HG02870 (cell line): ENCODE measurements around the gene NFASC.

Source experiments
- ATAC-seq: cut with Tn5 transposase; IDR thresholded peaks from one replicate; pipeline ENCODE4 v1.9.1; 2021; ENCODE audit warnings: mild to moderate bottlenecking, moderate library complexity; ENCODE audit not compliant: unreplicated experiment

The NFASC gene

DNA sequence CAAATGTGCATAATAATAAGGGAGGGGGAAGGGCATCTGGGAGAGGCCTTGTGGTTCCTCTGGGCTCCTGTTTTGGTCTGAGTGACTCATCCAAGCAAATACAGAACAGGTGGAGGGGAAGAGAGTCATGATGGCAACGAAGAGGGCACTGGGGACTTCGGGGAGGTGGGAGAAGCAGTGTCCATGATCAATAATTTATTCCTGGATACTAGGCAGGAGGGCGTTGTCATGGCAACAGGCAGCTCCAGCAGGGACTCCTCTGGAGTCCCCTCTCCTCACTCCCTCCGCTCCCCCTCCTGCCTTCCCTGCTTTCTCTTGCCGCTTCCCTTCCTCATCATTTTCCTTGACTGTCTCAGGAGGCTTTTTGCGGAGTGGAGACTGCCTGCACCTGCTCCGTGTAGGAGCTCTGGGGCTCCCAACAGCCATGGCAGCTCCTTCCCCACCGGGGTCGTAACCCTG, 12.3 kb upstream of the NFASC start:
- no peak for ATAC-seq

DNA sequence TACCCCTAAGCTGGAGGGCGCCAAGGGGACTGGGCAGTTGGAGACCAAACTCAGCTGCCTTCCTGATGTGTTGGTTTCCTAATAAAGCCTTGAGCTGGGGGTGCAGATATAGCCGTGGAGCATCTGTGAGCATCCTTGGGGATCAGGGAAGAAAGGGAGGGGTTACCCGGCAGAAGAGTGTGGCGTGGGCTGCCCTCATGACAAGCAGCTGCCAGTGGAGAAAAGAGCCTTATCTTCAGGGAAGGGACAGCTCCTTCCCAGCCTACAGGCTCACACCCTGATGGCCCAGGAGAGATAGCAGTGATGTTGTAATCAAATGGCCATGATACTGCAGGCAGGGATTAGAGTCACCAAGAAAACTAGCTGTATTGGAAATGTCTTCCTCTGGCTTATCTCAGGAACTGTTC, 10.8 kb upstream of the NFASC start:
- no peak for ATAC-seq

DNA sequence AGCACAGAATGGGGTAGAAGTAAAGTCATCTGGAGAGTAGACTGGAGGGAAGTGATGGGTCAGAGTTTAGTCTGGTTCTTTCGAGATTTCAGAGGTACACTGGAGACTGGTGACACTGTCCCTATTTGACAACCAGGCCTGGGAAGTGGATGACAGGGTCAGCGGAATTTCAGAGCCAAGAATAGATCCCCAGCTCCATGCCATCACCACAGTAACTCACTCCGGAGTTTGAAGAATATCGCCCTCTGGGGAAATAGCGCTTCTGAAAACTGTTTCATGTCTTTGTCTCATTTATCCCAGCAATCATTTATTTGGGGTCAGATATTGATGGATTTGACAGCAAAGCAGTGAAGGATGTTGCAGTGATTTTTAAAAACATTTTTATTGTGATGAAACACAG, 7.6 kb upstream of the NFASC start:
- ATAC-seq = no peak

DNA sequence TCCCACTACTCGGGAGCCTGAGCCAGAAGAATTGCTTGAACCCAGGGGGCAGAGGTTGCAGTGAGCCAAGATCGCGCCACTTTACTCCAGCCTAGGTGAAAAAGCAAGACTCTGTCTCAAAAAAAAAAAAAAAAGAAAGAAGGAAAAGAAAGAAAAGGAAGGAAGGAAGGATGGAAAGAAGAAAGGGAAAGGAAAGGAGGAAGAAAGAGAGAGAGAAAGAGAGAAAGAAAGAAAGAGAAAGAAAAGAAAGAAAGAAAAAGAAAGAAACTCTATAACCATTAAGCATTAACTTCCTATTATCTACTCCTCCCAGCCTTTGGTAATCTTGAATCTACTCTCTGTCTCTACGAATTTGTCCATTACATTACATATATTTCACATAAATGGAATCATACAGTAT, 6.9 kb upstream of the NFASC start:
- ATAC-seq = no peak

DNA sequence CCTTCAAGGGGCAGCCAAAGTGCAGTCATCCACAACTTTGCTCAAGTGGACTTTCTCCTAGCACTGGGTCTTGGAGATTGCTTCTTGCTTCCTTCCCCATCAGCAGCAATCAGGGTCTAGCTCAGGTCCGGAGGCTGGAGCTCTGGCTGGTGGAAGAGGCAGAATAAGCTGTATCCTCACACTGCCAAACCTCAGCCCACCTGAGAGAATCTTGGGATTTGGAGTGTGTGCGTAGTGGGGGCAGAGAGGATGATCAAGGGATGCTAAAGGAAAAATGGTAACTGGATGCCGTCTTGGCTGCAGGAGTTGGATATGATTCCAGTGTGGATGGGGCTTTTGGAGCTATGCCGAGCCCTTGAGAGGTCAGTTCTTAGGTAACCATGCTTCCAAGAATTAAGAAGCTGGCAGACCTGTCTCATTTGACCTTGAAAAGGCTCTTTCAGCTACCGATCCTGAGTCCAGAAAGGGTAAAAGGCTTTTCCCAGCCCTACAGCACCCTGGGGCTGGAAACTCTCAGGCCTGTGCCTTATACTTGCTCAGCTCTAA, 4.5 kb upstream of the NFASC start:
- no peak for ATAC-seq

DNA sequence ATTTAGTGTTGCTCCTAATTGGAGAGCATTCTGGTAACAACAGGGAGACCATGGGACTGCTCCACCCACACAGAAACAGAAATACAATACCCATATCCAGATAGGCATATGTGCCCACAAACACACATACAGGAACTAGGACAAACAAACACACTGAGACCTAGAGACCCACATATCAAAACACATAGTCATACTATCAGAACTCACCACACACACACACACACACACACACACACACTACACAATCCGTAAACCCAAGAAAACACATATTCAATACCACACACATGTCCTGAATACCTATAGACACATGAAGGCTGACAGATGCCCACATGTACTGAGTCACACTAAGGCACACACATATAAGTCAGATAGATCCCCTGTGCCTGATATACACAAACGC, 3.5 kb upstream of the NFASC start:
- no peak for ATAC-seq

DNA sequence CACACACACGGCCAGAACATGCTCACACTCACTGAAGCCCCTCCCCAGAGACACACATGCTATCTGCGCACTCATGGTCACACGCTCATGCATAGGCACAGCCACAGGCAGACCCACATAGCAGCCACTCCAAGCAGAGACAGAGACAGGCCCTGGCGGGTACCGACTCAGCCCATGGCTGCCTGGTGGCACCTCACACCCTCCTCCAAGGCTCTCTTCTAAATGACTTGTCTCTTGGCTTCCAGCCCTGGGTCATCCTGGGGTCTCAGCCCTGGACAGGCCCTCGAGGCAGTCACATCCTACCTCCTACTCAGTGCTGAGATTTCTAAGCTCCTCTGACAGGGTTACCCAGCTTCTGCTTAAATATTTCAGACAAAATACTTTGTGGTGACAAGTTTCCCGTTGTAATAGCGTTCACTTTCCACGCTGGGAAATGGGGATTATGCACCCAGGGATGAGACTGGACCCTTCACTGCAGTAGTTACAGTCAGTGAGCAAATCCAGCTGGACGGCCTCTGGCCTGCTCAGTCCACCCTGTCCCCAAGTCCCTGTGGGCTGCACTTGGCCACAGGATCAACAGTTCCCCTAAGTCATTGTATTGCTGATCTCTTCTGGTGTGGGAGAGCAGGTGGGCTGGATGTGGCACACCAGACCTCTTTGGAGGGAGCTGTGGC, 2.9 kb upstream of the NFASC start:
- ATAC-seq = no peak

DNA sequence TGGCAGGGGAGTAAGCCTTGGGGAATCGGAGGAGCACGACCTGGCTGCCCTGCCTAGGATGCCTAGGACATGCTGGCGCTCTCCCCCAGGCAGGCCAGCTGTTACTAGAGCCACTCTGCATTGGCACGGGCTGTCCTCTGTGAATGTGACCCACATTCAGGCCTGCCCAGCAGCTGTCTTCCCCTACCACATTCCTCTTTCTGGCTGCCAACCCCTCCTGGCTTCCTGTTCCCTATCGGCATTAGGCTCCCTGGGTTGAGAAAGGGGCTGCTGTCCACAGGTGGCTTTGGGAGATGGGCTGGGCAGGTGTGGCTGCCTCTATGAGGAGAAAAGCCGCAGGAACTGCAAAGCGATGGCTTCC, 2.3 kb upstream of the NFASC start:
- no peak for ATAC-seq

DNA sequence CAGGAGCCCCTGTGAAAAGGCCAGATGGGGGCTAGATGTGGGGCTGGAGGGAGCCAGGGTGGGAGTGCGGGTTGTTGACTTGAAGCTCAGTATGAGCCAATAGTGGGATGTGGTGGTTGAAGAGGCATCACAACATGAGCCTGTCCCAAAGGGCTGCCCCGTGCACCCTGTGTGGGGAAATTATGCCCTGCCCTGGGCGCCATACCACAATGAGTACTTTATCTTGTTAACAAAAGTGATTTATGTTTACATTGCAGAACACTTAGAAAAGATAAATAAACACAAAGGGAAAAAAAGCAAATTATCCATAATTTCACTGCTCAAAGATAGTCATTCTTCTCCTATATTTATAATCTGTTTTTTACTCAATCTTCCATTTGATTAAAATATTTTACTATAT, 1.6 kb upstream of the NFASC start:
- ATAC-seq = no peak

DNA sequence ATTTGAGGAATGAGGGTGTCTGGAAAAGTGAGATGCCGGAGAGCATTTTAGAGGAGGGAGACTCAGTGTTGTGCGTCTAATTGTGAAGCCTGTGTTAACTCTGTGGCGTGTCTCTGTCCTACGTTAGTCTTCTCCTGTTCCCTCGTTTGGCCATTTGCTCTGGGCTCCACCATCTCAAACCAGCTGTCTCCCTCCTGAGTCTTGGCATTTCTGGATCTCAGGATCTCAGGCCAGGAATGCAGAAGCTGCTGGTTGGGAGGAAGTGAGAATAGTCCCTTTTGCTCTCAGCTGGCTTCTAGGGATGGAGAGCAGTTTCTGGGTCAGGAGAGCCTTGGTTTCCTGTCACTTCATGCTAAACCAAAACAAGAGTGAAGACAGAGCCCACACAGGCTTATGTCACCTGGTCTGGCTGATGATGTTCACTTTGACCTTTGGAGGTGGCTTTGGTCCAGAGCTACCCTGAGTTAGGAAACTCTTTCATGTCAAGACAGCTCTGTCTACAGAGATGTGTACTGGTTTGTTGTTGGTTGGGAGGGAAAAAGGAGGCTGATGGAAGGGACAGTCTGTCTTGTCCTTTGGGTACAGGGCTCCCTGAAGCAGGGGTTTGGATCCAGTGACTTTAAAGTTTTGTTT, 859 bp downstream of the NFASC start:
- no peak for ATAC-seq

DNA sequence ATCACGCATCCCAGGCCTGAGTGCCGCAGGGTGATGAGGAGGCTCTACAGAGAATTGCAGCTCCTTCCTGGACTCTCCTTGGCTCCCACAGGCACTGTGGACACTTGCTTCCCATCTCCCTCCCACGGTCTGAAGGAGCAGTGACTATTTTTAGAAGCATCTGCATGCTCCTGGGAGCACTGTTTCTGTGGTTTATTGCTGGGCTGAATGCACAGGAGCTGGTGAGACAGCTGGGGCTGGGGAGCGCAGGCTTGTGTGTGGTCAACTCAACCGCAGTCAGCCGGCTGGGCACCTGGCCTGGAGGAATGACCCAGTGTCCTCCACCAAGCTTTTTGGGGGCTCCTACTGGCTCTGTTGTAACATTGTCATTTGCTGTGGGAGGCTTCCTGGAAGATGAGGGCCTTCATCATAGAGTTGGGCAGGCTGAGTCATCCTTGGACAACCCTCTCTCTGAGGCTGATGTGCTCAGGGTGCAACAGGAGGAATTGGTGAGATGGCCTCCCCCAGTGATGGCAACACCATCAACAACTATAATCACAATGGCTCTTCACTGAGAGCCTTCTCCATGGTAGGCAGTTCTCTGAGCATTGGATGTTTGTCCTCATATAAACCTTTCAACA, 1.7 kb downstream of the NFASC start:
- no peak for ATAC-seq

DNA sequence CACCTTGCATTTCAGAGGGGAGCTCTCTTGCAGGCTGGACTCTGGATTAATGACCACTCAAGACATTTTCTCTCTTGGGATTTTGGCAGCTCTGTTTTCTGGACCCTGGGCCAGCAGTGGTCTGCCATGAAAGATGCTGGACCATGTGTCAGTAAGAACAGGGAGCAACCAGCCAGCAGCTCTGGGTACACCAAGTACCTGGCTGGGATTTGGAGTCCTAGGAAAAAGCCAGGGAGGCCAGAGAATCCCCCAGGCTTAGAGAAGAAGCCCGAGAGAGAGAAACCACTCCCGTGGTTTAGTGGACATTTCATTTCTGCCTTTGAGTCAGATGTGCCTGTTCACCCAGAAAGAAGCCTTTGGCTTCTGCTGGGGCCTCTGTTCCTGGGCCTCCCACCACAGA, 2.5 kb downstream of the NFASC start:
- no peak for ATAC-seq

DNA sequence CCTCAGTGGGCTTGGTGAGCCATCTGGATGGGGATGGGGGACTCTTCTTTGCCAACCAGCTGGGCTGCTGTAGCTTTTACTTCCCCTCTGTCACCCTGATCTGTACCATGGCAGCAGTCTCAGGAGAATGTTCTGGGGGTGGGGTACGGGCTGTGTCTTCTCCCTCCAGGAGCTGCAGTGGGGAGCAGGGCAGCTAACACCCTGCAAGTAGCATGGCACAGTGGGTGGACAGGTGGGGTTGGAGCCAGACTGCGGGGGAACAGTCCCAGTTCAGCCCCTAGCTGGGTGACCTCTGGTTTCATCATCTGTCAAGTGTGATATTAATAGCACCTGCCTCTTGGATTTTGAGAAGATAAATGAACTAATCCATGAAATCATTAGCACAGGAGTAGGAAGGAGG, 3.1 kb downstream of the NFASC start:
- ATAC-seq = no peak

DNA sequence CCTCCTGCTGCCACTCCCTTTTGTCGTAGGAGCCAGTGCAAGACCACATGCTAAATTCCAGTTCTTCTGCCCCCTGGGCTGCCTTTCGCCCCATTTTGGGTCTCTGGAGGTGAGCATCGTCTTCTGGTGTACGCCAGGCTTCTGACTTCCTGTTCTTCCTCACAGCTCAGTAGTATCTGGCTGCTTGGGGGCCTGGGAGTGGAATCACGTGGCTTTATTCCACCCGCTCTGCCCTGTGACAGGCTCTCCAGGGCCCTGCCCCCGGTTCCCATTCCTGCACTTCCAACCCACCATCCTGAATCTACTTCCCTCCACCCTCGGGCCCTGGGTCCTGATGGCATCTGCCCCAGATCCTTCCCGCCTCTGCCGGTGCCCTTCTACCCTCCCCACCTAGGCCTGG, 3.6 kb downstream of the NFASC start:
- no peak for ATAC-seq

DNA sequence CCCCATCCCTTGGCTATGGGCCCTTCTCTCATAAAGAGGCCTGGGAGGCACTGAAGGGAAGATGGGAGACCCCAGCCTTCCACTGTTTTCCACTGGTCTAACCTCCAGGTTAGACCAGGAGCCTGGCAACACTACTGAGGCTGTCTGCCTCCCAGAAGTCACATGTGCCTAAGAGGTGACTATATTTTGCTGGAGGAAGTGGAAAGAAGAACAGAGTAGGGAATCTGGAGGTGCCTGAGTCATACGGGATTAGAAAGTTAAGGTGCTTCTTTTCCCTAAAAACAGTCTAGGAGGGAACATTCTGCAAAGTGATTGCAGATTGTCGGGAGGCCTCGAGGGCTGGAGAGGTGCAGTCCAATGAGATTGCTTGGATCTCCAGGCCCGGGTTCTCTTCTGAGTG, 4.6 kb downstream of the NFASC start:
- ATAC-seq = no peak

DNA sequence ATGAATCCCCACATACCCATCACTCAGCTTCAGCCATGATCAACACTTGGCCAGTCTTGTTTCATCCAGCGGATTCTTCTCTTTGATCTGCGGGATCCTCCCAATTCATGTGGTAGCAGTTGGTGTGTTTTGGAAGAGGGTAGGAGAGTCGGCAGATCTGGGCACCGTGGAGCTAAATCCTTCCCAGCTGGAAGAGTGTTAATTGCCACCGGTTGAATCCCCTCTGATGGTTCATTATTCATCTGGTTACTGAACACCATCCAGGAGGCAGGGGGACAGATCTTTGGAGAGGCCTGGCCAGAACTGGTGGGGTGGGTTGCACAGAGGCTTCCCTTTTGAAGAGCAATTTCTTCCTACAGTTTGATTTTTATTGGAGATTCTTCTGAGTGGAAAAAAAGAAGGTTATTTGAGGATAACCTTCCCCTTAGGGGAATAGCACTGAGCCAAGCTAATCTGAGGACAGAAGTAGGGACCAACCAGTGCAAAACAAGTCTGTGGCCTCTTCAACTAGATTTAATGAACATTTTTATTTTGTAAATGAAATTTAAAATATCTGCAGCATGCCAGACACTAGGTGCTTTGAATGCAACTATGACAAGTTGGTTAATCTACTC, 8.1 kb downstream of the NFASC start:
- ATAC-seq = no peak

DNA sequence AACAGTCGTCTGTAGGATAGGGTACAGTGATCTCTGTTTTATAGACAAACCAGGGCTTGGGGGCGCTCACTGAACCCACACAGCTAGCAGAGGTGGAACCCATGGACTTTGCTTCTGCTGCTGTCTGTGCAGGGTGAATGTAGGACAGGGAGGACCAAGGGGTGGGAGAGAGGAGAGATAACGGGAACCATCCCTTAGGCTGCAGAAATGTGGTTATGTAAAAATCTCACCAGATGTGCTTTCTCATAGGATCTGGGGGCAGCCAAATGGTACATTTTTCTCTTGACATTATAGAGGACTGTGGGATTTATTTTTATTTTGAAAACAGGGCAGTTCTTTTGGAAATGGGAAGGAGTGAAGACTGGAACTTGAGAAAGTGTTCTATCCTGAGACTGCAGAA, 8.7 kb downstream of the NFASC start:
- ATAC-seq = no peak

DNA sequence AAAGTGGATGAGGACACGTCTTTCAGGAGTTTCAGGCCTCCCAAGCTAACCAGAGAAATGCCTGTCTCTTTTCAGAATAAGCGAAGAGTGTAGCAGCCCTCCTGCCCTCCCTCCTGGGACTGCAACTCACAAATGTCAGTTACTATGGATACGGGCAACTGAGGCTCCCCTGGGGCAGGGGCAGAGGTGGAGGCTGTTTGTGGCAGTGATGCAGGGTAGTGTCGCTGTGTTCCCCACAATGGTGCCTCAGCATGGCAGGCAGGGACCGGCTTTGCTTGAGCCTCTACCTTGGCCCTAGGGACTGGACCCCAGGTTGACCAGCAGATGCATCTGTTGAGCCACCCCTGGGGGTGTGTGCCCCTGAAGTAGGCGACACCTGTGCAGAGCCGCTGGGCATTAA, 10.2 kb downstream of the NFASC start:
- ATAC-seq = no peak

DNA sequence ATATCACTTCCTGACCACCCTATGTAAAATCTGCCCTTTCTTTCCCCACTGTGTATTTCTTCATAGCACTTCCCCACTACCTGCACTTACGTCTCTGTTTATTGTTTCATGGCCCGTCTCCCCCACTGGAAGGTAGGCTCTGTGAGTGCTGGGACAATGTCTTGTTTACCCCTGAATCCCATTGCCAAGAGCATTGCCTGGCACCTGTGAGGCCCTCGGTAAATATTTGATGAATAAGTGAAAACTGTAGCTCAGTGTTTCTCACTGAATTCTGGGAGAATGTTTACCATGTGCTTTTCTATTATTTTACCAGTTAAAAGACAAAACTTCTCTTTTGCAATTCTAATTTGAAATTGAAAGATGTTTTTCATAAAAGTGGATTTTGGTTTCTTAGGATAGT, 11.8 kb downstream of the NFASC start:
- ATAC-seq = no peak

DNA sequence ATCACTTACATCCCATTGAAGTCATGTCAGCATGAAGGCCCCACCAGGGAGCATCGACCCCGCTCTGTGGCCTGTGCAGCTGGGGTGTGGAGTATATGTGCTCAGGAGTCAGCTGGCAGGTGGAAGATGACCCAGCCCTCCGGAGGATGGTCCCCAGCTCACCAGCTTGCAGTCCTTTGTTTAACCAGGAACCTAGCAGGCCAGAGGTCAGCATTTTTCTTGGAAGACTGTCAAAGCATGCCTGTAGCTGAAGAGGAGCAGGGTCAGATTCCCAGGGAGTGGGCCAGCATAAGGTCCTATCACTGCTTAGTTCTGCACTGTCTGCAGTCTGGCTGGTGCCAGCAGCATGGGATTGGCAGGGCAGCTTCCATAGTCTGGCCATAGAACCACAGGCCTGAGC, 12.7 kb downstream of the NFASC start:
- no peak for ATAC-seq

DNA sequence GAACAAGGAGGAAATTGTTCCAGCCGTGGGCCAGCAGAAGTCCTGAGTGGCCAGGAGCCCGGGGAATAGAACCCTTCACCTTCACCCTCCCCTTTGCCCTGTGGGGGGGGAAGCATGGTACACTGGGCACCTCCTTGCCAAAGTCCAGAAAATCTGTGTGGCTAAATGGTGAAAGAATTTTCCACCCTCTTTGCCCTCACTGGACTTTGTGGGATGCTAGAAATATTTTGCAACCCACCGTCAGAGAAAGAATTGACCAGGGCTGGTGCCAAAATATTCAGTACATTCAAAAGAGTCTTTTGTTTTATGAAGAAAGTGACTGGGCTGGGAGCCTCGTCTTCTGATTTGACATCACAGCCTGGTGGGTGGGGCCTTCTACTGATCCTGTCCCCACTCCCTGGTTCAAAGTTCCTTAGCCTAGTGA, 14.6 kb downstream of the NFASC start:
- no peak for ATAC-seq

DNA sequence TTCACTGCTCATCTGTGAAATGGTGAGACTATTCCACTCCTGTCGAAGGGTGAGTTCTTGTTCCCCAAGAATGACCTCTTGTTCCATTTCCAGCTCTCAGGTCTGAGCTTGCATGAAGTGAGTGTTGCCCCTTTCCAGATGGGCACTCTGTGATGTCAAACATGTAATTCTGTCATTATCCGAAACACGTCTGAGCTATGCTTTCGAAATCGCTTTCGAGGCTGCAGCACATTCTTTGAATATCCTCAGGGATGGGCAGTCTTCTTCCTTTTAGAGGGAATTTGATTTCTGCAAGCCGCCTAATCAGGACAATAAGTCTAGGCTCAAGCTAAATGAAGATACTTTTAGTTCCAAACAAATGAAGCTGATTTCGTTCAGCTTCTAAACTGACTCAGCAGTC, 15.1 kb downstream of the NFASC start:
- ATAC-seq = no peak
